ENCODE data around the gene ZNF37A.
"Not testable (repeated sequence)": the region's sequence is repeated elsewhere in the genome, so short reads cannot be mapped to it uniquely, and the experiment has no call there.

ZNF37A gene

DNA sequence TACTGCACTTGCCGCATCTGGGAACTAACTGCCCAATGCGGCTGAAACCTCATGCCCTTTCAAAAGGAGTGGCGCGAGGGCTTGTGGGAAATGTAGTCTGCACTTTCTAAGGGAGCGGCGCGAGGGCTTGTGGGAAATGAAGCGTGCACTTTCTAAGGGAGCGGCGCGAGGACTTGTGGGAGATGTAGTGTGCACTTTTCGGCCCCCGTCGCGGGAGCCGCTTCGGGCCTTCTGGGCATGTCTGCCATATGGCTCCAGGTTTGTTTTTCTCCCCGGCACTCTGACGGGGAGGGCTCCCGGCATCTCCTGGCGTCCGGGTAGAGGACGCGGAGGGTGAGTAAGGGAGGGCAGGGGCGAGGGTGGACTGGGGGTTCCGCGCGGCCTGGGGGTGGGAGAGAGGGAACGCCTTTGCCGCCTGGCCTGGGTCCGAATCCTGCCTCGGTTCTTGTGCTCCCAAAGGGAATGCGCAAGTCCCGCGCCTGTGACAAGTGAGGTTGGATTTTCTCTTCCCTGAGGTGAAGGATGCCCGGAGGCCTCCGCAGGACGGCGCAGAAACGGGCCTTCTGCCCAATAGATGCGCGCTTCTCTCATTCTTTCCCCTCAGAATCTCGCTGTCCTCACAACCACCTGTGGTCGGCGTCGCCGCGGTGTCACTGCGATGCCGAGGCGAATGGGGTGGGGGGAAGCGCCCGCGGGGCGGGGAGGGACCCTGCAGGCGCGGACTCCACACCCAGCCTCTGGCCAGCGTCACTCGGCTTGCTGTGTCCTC is at the start of gene ZNF37A:
ZNF37A (plus strand) TSS at position 180 of the 769 bp plus-strand sequence. CDS start 2,281 bp downstream, outside the sequence.
- Histone ChIP-seq H3K27me3 (no peaks in the 10 kb centered on the region), H3K4me1 (ENCODE audit: control insufficient read depth in 1 of 2, insufficient read depth in 1 of 2, low read depth in 1 of 2, low read length in 1 of 2) (peaks cover 15 to 17% of the 10 kb centered on the region in 2 experiments), H3K36me3 (peaks cover 15% of the 10 kb centered on the region), H3K27ac (peak within 1 kb of the TSS; percentile 55), H3K9me3 (no peaks in the 10 kb centered on the region), H3K4me3 (ENCODE audit: low read depth in 1 of 2, low read length in 1 of 2) (peak within 1 kb of the TSS; percentile 75 to 77)
- peak; percentile 60 for TF ChIP-seq CTCF (IDR thresholded peaks at IDR 0.05)

- no peaks in the 10 kb centered on the region for H3K27me3 ChIP-seq
- no peaks in the 10 kb centered on the region for H3K9me3 ChIP-seq
- H3K36me3 ChIP-seq, result peaks cover 22% of the 10 kb centered on the region
- H3K4me3 ChIP-seq (ENCODE audit: low read depth in 1 of 2, low read length in 1 of 2), result no peak overlapping the region
- no peak for TF ChIP-seq CTCF (IDR thresholded peaks at IDR 0.05)
- peaks cover 6% of the 10 kb centered on the region in 2 experiments for H3K4me1 ChIP-seq (ENCODE audit: control insufficient read depth in 1 of 2, insufficient read depth in 1 of 2, low read depth in 1 of 2, low read length in 1 of 2)
- H3K27ac ChIP-seq, result no peak overlapping the region
Observed at GRCh38 chr10:38045129-38045528, 49.0 kb upstream of the ZNF37A start.

DNA sequence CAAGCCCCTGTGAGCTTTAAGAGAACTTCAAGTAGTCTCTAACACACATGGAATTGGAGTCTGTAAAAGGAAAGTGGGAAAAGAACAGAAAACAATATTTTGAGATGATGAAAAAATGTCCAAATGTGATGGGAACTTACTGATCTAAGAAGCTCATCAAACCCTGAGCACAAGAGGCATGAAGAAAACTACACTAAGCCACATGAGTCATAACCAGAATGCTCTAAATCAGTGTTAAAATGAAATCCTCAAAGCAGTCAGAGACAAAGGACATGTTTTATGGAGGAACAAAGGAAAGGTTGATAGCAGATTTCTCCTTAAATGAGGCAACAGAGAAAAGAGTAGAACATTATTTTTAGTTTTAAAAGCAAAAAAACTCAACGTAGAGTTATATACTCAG is 46.5 kb upstream of the ZNF37A start:
- H3K27me3 ChIP-seq, result no peaks in the 10 kb centered on the region
- H3K4me3 ChIP-seq (ENCODE audit: low read depth in 1 of 2, low read length in 1 of 2), result no peak overlapping the region
- peaks cover 24% of the 10 kb centered on the region for H3K36me3 ChIP-seq
- no peak overlapping the region for H3K27ac ChIP-seq
- no peak for TF ChIP-seq CTCF (IDR thresholded peaks at IDR 0.05)
- peaks cover 6% of the 10 kb centered on the region in 2 experiments for H3K4me1 ChIP-seq (ENCODE audit: control insufficient read depth in 1 of 2, insufficient read depth in 1 of 2, low read depth in 1 of 2, low read length in 1 of 2)
- H3K9me3 ChIP-seq, result no peaks in the 10 kb centered on the region

DNA sequence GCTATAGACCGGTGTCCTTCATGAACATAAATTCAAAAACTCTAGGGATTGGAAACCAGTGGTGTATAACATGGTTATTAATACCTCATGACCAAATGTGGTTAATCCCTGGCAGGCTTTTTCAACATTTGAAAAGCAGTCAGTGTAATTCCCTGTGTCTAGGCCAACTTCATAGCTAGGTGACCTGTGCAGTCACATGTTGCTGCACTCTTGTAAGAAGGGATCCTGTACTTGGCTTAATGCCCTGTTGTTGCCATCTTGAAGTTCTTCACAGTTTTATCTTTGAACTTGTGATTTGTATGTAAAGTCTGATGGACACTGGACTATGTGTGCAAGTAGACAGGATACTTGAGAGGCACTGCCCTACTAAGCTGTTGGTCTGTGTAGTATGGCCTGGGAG is 43.9 kb upstream of the ZNF37A start:
- H3K27ac ChIP-seq, result peak overlapping the region; percentile 25
- no peak for TF ChIP-seq CTCF (IDR thresholded peaks at IDR 0.05)
- H3K4me1 ChIP-seq (ENCODE audit: control insufficient read depth in 1 of 2, insufficient read depth in 1 of 2, low read depth in 1 of 2, low read length in 1 of 2), result no peaks in the 10 kb centered on the region
- no peak overlapping the region for H3K4me3 ChIP-seq (ENCODE audit: low read depth in 1 of 2, low read length in 1 of 2)
- H3K9me3 ChIP-seq, result peaks cover 8% of the 10 kb centered on the region
- no peaks in the 10 kb centered on the region for H3K27me3 ChIP-seq
- peaks cover 23% of the 10 kb centered on the region for H3K36me3 ChIP-seq

DNA sequence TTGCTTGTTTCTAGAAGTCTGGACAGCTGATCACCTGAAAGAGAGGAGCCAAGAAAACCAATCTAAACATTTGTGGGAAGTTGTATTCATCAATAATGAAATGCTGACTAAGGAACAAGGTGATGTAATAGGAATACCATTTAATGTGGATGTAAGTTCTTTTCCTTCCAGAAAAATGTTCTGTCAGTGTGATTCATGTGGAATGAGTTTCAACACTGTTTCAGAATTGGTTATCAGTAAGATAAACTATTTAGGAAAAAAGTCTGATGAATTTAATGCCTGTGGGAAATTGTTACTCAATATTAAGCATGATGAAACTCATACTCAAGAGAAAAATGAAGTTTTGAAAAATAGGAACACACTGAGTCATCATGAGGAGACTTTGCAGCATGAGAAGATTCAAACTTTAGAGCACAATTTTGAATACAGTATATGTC is 39.8 kb upstream of the ZNF37A start:
- peaks cover 48% of the 10 kb centered on the region for H3K36me3 ChIP-seq
- H3K4me3 ChIP-seq (ENCODE audit: low read depth in 1 of 2, low read length in 1 of 2), result no peak overlapping the region
- H3K27me3 ChIP-seq, result no peaks in the 10 kb centered on the region
- no peaks in the 10 kb centered on the region for H3K4me1 ChIP-seq (ENCODE audit: control insufficient read depth in 1 of 2, insufficient read depth in 1 of 2, low read depth in 1 of 2, low read length in 1 of 2)
- H3K9me3 ChIP-seq, result peaks cover 22% of the 10 kb centered on the region
- H3K27ac ChIP-seq, result peak overlapping the region; percentile 2
- TF ChIP-seq CTCF (IDR thresholded peaks at IDR 0.05), result no peak

DNA sequence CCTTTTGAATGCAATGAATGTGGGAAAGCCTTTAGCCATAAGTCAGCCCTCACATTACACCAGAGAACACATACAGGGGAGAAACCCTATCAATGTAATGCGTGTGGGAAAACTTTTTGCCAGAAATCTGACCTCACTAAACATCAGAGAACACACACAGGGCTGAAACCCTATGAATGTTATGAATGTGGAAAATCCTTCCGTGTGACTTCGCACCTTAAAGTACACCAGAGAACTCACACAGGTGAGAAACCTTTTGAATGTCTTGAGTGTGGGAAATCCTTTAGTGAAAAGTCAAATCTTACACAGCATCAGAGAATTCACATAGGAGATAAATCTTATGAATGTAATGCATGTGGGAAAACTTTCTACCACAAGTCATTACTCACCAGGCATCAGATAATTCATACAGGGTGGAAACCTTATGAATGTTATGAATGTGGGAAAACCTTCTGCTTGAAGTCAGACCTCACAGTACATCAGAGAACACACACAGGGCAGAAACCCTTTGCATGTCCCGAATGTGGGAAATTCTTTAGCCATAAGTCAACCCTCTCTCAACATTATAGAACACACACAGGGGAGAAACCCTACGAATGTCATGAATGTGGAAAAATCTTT is 38.8 kb upstream of the ZNF37A start:
- H3K4me3 ChIP-seq (ENCODE audit: low read depth in 1 of 2, low read length in 1 of 2); H3K27ac ChIP-seq; H3K27me3 ChIP-seq; H3K4me1 ChIP-seq (ENCODE audit: control insufficient read depth in 1 of 2, insufficient read depth in 1 of 2, low read depth in 1 of 2, low read length in 1 of 2): not testable (repeated sequence)
- Histone ChIP-seq H3K9me3 (peaks cover 22% of the 10 kb centered on the region), H3K36me3 (peaks cover 54% of the 10 kb centered on the region)

- H3K4me1 ChIP-seq (ENCODE audit: control insufficient read depth in 1 of 2, insufficient read depth in 1 of 2, low read depth in 1 of 2, low read length in 1 of 2); H3K36me3 ChIP-seq; H3K27ac ChIP-seq; H3K9me3 ChIP-seq; H3K4me3 ChIP-seq (ENCODE audit: low read depth in 1 of 2, low read length in 1 of 2); H3K27me3 ChIP-seq: not testable (repeated sequence)
Observed at GRCh38 chr10:38069663-38070062, 24.5 kb upstream of the ZNF37A start.
